GM23338 (cell line): ENCODE results near the gene NAT8L. TPM values are rescaled to one million over a fixed set of nuclear protein-coding genes. Genes with fewer than 3 reads are reported as not detected.

Experiments
- ATAC-seq: fragments of 200-7000 bp; cut with Tn5 transposase; 3 replicates; pipeline ENCODE4 v1.9.1; 2020
- DNase-seq: peaks from one replicate; pipeline ENCODE4 v3.0.0-alpha.2; 2015; ENCODE audit warnings: low spot score
- H2AFZ ChIP-seq: fragments of 200-600 bp; sonication (generic); 2 replicates; pipeline ENCODE4 v1.8.0; 2016; ENCODE audit warnings: antibody characterized with exemption, mild to moderate bottlenecking, moderate library complexity
- H3F3A ChIP-seq: fragments of 200-600 bp; sonication (generic); replicated peaks from 2 replicates; pipeline ENCODE4 v1.8.0; 2017; ENCODE audit warnings: antibody characterized with exemption, mixed run types, low read depth
- H3K27ac ChIP-seq: fragments of 200-600 bp; sonication (generic); 2 replicates; pipeline ENCODE4 v1.6.1; 2016; ENCODE audit warnings: low read depth
- H3K27me3 ChIP-seq: fragments of 200-600 bp; sonication (generic); 2 replicates; pipeline ENCODE4 v1.8.0; 2016; ENCODE audit warnings: mild to moderate bottlenecking, mixed run types, moderate library complexity; ENCODE audit not compliant: insufficient read depth
- H3K36me3 ChIP-seq: fragments of 200-600 bp; sonication (generic); 2 replicates; pipeline ENCODE4 v1.8.0; 2016; ENCODE audit warnings: mild to moderate bottlenecking; ENCODE audit not compliant: insufficient read depth
- H3K4me1 ChIP-seq: fragments of 200-600 bp; sonication (generic); 2 replicates; pipeline ENCODE4 v1.8.0; 2016; ENCODE audit warnings: mild to moderate bottlenecking, moderate library complexity; ENCODE audit not compliant: insufficient read depth
- H3K4me2 ChIP-seq: fragments of 200-600 bp; sonication (generic); 2 replicates; pipeline ENCODE4 v1.7.1; 2017; ENCODE audit warnings: mixed run types
- H3K4me3 ChIP-seq: fragments of 200-600 bp; sonication (generic); 2 replicates; pipeline ENCODE4 v1.6.1; 2016; ENCODE audit warnings: mixed run types
- H3K79me2 ChIP-seq: fragments of 200-600 bp; sonication (generic); replicated peaks from 2 replicates; pipeline ENCODE4 v1.8.0; 2017; ENCODE audit warnings: mild to moderate bottlenecking; ENCODE audit not compliant: insufficient read depth
- H3K9me2 ChIP-seq: fragments of 200-600 bp; sonication (generic); 2 replicates; pipeline ENCODE4 v1.8.0; 2017; ENCODE audit not compliant: insufficient read depth
- H4K20me1 ChIP-seq: fragments of 200-600 bp; sonication (generic); replicated peaks from 2 replicates; pipeline ENCODE4 v1.8.0; 2017; ENCODE audit warnings: mild to moderate bottlenecking; ENCODE audit not compliant: insufficient read depth
- H3K27ac Mint-ChIP-seq: 2 replicates; pipeline ENCODE4 v1.8.0; 2020; ENCODE audit warnings: inconsistent platforms, mild to moderate bottlenecking, moderate library complexity, mixed read lengths
- H3K27me3 Mint-ChIP-seq: 3 replicates; pipeline ENCODE4 v1.8.0; 2022; ENCODE audit warnings: low read depth, mild to moderate bottlenecking, moderate library complexity, mixed read lengths, inconsistent platforms; ENCODE audit not compliant: insufficient read depth, poor library complexity
- H3K36me3 Mint-ChIP-seq: 3 replicates; pipeline ENCODE4 v1.8.0; 2021; ENCODE audit warnings: low read depth, mild to moderate bottlenecking, inconsistent platforms, moderate library complexity, mixed read lengths
- H3K4me1 Mint-ChIP-seq: 3 replicates; pipeline ENCODE4 v1.8.0; 2020; ENCODE audit warnings: mild to moderate bottlenecking, inconsistent platforms, mixed read lengths
- H3K4me3 Mint-ChIP-seq: 3 replicates; pipeline ENCODE4 v1.8.0; 2021; ENCODE audit warnings: moderate library complexity, mild to moderate bottlenecking, inconsistent platforms, mixed read lengths
- H3K9me3 Mint-ChIP-seq: 3 replicates; pipeline ENCODE4 v1.8.0; 2020; ENCODE audit warnings: moderate library complexity, mild to moderate bottlenecking, inconsistent platforms, mixed read lengths
- CREB1 ChIP-seq: fragments of 250-450 bp; sonication (Bioruptor Pico); IDR thresholded peaks from 2 replicates; pipeline ENCODE4 v1.5.0; 2020; ENCODE audit warnings: low read depth, mild to moderate bottlenecking, moderate library complexity
- EZH2 ChIP-seq: fragments of 200-600 bp; sonication (generic); IDR thresholded peaks from one replicate; pipeline ENCODE4 v1.8.0; 2017; ENCODE audit warnings: antibody characterized with exemption, mild to moderate bottlenecking, low read depth; ENCODE audit not compliant: unreplicated experiment
- EZH2phosphoT487 ChIP-seq: fragments of 200-600 bp; sonication (generic); IDR thresholded peaks from one replicate; pipeline ENCODE4 v1.8.1; 2018; ENCODE audit warnings: antibody characterized with exemption; ENCODE audit not compliant: unreplicated experiment
- JUNB ChIP-seq: IDR thresholded peaks from one replicate; pipeline ENCODE4 v1.6.1; 2016; ENCODE audit warnings: antibody characterized with exemption; ENCODE audit not compliant: unreplicated experiment
- NANOG ChIP-seq: IDR thresholded peaks from 2 replicates; pipeline ENCODE4 v1.6.1; 2016; ENCODE audit warnings: antibody characterized with exemption, borderline replicate concordance
- POLR2AphosphoS5 ChIP-seq: IDR thresholded peaks from 2 replicates; pipeline ENCODE4 v1.6.1; 2016; ENCODE audit warnings: antibody characterized with exemption, low read depth
- STAT1 ChIP-seq: IDR thresholded peaks from one replicate; pipeline ENCODE4 v1.6.1; 2016; ENCODE audit warnings: antibody characterized with exemption; ENCODE audit not compliant: unreplicated experiment
- ZNF114 ChIP-seq: fragments of 250-450 bp; sonication (Bioruptor Pico); IDR thresholded peaks from 2 replicates; pipeline ENCODE4 v1.5.0; 2020; ENCODE audit warnings: mild to moderate bottlenecking, moderate library complexity
- ZNF331 ChIP-seq: fragments of 250-450 bp; sonication (Bioruptor Pico); IDR thresholded peaks from 2 replicates; pipeline ENCODE4 v1.5.0; 2020; ENCODE audit warnings: low read depth, mild to moderate bottlenecking, moderate library complexity
- polyA plus RNA-seq: library from polyadenylated mRNA; unstranded; fragments of >200 nt; fragmentation: Nextera tagmentation; extraction: Ambion mirVana; gene quantifications from 2 replicates; pipeline ENCODE4 v1.2.1, GENCODE V29; 2016
- total RNA-seq: library from RNA; depleted of rRNA; stranded (reverse); fragments of >200 nt; shearing (Covaris generic); gene quantifications from 2 replicates; pipeline ENCODE4 v1.2.3, GENCODE V29; 2014
- TF ChIP-seq, protein P1 (sequence below): IDR thresholded peaks from one replicate; pipeline ENCODE4 v1.6.1; 2018; ENCODE audit warnings: antibody characterized with exemption; ENCODE audit not compliant: unreplicated experiment
- TF ChIP-seq, protein P2 (sequence below): fragments of 250-450 bp; sonication (Bioruptor Pico); IDR thresholded peaks from 2 replicates; pipeline ENCODE4 v1.5.0; 2020; ENCODE audit warnings: mild to moderate bottlenecking, moderate library complexity
- TF ChIP-seq, protein P3 (sequence below), 2 experiments: fragments of 200-600 bp in 1 of 2; sonication (generic) in 1 of 2; conservative IDR thresholded peaks; 2 replicates each; pipeline versions ENCODE4 v1.5.1 to v1.6.1; 2016 to 2017; ENCODE audit warnings: antibody characterized with exemption in 2 of 2, low read depth in 2 of 2, mild to moderate bottlenecking in 2 of 2, moderate library complexity in 1 of 2
- TF ChIP-seq, protein P4 (sequence below): IDR thresholded peaks from 2 replicates; pipeline ENCODE4 v1.6.1; 2016; ENCODE audit warnings: antibody characterized with exemption

NAT8L gene
- total and polyA plus RNA-seq, 2 experiments from 2014 or later = 1.6 to 9.7 TPM

DNA sequence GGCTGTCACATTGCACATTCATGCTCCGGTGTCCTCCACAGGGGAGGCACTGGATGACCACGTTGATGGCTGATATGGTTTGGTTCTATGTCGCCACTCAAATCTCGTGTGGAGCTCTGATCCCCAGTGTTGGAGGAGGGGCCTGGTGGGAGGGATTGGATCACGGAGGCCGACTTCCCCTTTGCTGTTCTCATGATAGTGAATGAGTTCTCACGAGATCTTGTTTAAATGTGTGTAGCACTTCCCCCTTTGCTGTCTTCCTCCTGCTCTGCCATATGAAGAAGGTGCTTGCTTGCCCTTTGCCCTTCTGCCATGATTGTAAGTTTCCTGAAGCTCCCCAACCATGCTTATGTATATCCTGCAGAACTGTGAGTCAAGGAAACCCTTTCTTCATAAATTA is 22.3 kb upstream of the NAT8L start:
- H3K4me1 Mint-ChIP-seq = peaks cover 2% of the 10 kb centered on the region; the same call in 1 of the 3 replicates

More for the DNA sequence above, 22.3 kb upstream of the NAT8L start:
- Histone ChIP-seq H3F3A (no peaks in the 10 kb centered on the region), H3K27me3 (peaks cover 64% of the 10 kb centered on the region), H4K20me1 (no peaks in the 10 kb centered on the region; the same call in 1 of the 2 replicates), H3K4me3 (no peak overlapping the region), H3K9me2 (no peaks in the 10 kb centered on the region), H3K4me2 (no peak overlapping the region), H3K79me2 (no peaks in the 10 kb centered on the region), H2AFZ (no peak overlapping the region), H3K36me3 (no peaks in the 10 kb centered on the region; the same call in 1 of the 2 replicates), H3K4me1 (no peaks in the 10 kb centered on the region), H3K27ac (no peak overlapping the region)
- peaks cover 3% of the 10 kb centered on the region; the same call in 2 of the 3 replicates for H3K9me3 Mint-ChIP-seq
- no peak for ATAC-seq
- peaks cover 3% of the 10 kb centered on the region; the same call in 1 of the 3 replicates for H3K36me3 Mint-ChIP-seq
- DNase-seq = no peak
- H3K27ac Mint-ChIP-seq = no peak overlapping the region
- H3K4me3 Mint-ChIP-seq = no peak overlapping the region
- peaks cover 30% of the 10 kb centered on the region for H3K27me3 Mint-ChIP-seq
- TF ChIP-seq JUNB (no peak), NANOG (no peak), ZNF331 (CRISPR knock-in tag) (no peak), STAT1 (no peak), CREB1 (CRISPR knock-in tag) (no peak), POLR2AphosphoS5 (no peak), EZH2phosphoT487 (no peak), EZH2 (no peak), ZNF114 (CRISPR knock-in tag) (no peak)
- TF ChIP-seq, protein P1, sequence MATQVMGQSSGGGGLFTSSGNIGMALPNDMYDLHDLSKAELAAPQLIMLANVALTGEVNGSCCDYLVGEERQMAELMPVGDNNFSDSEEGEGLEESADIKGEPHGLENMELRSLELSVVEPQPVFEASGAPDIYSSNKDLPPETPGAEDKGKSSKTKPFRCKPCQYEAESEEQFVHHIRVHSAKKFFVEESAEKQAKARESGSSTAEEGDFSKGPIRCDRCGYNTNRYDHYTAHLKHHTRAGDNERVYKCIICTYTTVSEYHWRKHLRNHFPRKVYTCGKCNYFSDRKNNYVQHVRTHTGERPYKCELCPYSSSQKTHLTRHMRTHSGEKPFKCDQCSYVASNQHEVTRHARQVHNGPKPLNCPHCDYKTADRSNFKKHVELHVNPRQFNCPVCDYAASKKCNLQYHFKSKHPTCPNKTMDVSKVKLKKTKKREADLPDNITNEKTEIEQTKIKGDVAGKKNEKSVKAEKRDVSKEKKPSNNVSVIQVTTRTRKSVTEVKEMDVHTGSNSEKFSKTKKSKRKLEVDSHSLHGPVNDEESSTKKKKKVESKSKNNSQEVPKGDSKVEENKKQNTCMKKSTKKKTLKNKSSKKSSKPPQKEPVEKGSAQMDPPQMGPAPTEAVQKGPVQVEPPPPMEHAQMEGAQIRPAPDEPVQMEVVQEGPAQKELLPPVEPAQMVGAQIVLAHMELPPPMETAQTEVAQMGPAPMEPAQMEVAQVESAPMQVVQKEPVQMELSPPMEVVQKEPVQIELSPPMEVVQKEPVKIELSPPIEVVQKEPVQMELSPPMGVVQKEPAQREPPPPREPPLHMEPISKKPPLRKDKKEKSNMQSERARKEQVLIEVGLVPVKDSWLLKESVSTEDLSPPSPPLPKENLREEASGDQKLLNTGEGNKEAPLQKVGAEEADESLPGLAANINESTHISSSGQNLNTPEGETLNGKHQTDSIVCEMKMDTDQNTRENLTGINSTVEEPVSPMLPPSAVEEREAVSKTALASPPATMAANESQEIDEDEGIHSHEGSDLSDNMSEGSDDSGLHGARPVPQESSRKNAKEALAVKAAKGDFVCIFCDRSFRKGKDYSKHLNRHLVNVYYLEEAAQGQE = no peak
- TF ChIP-seq, protein P2, sequence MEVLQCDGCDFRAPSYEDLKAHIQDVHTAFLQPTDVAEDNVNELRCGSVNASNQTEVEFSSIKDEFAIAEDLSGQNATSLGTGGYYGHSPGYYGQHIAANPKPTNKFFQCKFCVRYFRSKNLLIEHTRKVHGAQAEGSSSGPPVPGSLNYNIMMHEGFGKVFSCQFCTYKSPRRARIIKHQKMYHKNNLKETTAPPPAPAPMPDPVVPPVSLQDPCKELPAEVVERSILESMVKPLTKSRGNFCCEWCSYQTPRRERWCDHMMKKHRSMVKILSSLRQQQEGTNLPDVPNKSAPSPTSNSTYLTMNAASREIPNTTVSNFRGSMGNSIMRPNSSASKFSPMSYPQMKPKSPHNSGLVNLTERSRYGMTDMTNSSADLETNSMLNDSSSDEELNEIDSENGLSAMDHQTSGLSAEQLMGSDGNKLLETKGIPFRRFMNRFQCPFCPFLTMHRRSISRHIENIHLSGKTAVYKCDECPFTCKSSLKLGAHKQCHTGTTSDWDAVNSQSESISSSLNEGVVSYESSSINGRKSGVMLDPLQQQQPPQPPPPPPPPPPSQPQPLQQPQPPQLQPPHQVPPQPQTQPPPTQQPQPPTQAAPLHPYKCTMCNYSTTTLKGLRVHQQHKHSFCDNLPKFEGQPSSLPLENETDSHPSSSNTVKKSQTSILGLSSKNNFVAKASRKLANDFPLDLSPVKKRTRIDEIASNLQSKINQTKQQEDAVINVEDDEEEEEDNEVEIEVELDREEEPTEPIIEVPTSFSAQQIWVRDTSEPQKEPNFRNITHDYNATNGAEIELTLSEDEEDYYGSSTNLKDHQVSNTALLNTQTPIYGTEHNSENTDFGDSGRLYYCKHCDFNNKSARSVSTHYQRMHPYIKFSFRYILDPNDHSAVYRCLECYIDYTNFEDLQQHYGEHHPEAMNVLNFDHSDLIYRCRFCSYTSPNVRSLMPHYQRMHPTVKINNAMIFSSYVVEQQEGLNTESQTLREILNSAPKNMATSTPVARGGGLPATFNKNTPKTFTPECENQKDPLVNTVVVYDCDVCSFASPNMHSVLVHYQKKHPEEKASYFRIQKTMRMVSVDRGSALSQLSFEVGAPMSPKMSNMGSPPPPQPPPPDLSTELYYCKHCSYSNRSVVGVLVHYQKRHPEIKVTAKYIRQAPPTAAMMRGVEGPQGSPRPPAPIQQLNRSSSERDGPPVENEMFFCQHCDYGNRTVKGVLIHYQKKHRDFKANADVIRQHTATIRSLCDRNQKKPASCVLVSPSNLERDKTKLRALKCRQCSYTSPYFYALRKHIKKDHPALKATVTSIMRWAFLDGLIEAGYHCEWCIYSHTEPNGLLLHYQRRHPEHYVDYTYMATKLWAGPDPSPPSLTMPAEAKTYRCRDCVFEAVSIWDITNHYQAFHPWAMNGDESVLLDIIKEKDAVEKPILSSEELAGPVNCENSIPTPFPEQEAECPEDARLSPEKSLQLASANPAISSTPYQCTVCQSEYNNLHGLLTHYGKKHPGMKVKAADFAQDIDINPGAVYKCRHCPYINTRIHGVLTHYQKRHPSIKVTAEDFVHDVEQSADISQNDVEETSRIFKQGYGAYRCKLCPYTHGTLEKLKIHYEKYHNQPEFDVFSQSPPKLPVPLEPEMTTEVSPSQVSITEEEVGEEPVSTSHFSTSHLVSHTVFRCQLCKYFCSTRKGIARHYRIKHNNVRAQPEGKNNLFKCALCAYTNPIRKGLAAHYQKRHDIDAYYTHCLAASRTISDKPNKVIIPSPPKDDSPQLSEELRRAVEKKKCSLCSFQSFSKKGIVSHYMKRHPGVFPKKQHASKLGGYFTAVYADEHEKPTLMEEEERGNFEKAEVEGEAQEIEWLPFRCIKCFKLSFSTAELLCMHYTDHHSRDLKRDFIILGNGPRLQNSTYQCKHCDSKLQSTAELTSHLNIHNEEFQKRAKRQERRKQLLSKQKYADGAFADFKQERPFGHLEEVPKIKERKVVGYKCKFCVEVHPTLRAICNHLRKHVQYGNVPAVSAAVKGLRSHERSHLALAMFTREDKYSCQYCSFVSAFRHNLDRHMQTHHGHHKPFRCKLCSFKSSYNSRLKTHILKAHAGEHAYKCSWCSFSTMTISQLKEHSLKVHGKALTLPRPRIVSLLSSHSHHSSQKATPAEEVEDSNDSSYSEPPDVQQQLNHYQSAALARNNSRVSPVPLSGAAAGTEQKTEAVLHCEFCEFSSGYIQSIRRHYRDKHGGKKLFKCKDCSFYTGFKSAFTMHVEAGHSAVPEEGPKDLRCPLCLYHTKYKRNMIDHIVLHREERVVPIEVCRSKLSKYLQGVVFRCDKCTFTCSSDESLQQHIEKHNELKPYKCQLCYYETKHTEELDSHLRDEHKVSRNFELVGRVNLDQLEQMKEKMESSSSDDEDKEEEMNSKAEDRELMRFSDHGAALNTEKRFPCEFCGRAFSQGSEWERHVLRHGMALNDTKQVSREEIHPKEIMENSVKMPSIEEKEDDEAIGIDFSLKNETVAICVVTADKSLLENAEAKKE (CRISPR knock-in tag) = no peak
- TF ChIP-seq, protein P3, sequence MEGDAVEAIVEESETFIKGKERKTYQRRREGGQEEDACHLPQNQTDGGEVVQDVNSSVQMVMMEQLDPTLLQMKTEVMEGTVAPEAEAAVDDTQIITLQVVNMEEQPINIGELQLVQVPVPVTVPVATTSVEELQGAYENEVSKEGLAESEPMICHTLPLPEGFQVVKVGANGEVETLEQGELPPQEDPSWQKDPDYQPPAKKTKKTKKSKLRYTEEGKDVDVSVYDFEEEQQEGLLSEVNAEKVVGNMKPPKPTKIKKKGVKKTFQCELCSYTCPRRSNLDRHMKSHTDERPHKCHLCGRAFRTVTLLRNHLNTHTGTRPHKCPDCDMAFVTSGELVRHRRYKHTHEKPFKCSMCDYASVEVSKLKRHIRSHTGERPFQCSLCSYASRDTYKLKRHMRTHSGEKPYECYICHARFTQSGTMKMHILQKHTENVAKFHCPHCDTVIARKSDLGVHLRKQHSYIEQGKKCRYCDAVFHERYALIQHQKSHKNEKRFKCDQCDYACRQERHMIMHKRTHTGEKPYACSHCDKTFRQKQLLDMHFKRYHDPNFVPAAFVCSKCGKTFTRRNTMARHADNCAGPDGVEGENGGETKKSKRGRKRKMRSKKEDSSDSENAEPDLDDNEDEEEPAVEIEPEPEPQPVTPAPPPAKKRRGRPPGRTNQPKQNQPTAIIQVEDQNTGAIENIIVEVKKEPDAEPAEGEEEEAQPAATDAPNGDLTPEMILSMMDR (conservative IDR thresholded peaks at IDR 0.05; ENCODE audit: low read depth in 2 of 2) = no peak
- TF ChIP-seq, protein P4, sequence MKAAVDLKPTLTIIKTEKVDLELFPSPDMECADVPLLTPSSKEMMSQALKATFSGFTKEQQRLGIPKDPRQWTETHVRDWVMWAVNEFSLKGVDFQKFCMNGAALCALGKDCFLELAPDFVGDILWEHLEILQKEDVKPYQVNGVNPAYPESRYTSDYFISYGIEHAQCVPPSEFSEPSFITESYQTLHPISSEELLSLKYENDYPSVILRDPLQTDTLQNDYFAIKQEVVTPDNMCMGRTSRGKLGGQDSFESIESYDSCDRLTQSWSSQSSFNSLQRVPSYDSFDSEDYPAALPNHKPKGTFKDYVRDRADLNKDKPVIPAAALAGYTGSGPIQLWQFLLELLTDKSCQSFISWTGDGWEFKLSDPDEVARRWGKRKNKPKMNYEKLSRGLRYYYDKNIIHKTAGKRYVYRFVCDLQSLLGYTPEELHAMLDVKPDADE = no peak
